ENCODE data around the gene GLUD1. TPM values are rescaled to one million over a fixed set of nuclear protein-coding genes. Genes with fewer than 3 reads are reported as not detected.
"Not testable (repeated sequence)": the region's sequence is repeated elsewhere in the genome, so short reads cannot be mapped to it uniquely, and the experiment has no call there.

Gene GLUD1
- total RNA-seq, 1 donor from 2014 or later: 96.6 TPM

GRCh38 chr10:87085537-87085936 lies 9.1 kb downstream of the GLUD1 start:
- Histone ChIP-seq H3K36me3 (ENCODE audit: insufficient read depth, low read length) (peaks cover 2% of the 10 kb centered on the region), H3K9me3 (ENCODE audit: insufficient read depth, low read depth, low read length) (no peaks in the 10 kb centered on the region), H3K4me3 (ENCODE audit: insufficient read depth, low read depth, low read length) (no peak overlapping the region), H3K79me2 (ENCODE audit: insufficient read depth, low read length) (peaks cover 61% of the 10 kb centered on the region), H3K9ac (ENCODE audit: low read length) (no peak overlapping the region), H3K27ac (ENCODE audit: low read depth, low read length) (no peak overlapping the region), H3K4me1 (ENCODE audit: insufficient read depth, low read length) (peaks cover 26% of the 10 kb centered on the region), H4K20me1 (ENCODE audit: insufficient read depth, low read length) (peaks cover 25% of the 10 kb centered on the region), H3K4me2 (ENCODE audit: low read length) (no peak overlapping the region), H2AFZ (ENCODE audit: low read depth, low read length) (no peak overlapping the region), H3K27me3 (ENCODE audit: insufficient read depth, low read length) (no peaks in the 10 kb centered on the region)
- peaks cover 28% of the 10 kb centered on the region for H3K4me1 Mint-ChIP-seq (ENCODE audit: low read depth, unreplicated experiment)
- H3K27me3 Mint-ChIP-seq (ENCODE audit: low read depth, unreplicated experiment): no peaks in the 10 kb centered on the region
- no peak for TF ChIP-seq CTCF (IDR thresholded peaks at IDR 0.05; ENCODE audit: insufficient read depth, low read depth, low read length)
- no peak for TF ChIP-seq EZH2 (IDR thresholded peaks at IDR 0.05; ENCODE audit: insufficient read depth, low read length)
- H3K9me3 Mint-ChIP-seq (ENCODE audit: unreplicated experiment): no peaks in the 10 kb centered on the region
- DNase-seq (ENCODE audit: low read depth): no peak
- H3K36me3 Mint-ChIP-seq (ENCODE audit: low read depth, unreplicated experiment): peaks cover 2% of the 10 kb centered on the region
- no peak for FAIRE-seq
- no peak overlapping the region for H3K27ac Mint-ChIP-seq (ENCODE audit: unreplicated experiment)
- H3K4me3 Mint-ChIP-seq (ENCODE audit: unreplicated experiment): no peak overlapping the region

GRCh38 chr10:87084291-87084782 lies 10.3 kb downstream of the GLUD1 start:
- not testable (repeated sequence) for H3K4me3 Mint-ChIP-seq (ENCODE audit: unreplicated experiment); H3K36me3 Mint-ChIP-seq (ENCODE audit: low read depth, unreplicated experiment); H3K9me3 Mint-ChIP-seq (ENCODE audit: unreplicated experiment); FAIRE-seq; H3K36me3 ChIP-seq (ENCODE audit: insufficient read depth, low read length); H3K27me3 ChIP-seq (ENCODE audit: insufficient read depth, low read length); H3K4me3 ChIP-seq (ENCODE audit: insufficient read depth, low read depth, low read length); H2AFZ ChIP-seq (ENCODE audit: low read depth, low read length); H3K27me3 Mint-ChIP-seq (ENCODE audit: low read depth, unreplicated experiment); H3K9me3 ChIP-seq (ENCODE audit: insufficient read depth, low read depth, low read length)
- DNase-seq (ENCODE audit: low read depth): peak; percentile 89
- H3K9ac ChIP-seq (ENCODE audit: low read length): peak overlapping the region; percentile 85
- peaks cover 26% of the 10 kb centered on the region for H3K4me1 ChIP-seq (ENCODE audit: insufficient read depth, low read length)
- peak overlapping the region; percentile 93 for H3K27ac Mint-ChIP-seq (ENCODE audit: unreplicated experiment)
- peak overlapping the region; percentile 78 for H3K4me2 ChIP-seq (ENCODE audit: low read length)
- peak overlapping the region; percentile 96 for H3K27ac ChIP-seq (ENCODE audit: low read depth, low read length)
- H3K79me2 ChIP-seq (ENCODE audit: insufficient read depth, low read length): peaks cover 52% of the 10 kb centered on the region
- H4K20me1 ChIP-seq (ENCODE audit: insufficient read depth, low read length): peaks cover 15% of the 10 kb centered on the region
- H3K4me1 Mint-ChIP-seq (ENCODE audit: low read depth, unreplicated experiment): peaks cover 26% of the 10 kb centered on the region

GRCh38 chr10:87083576-87084290 lies 10.9 kb downstream of the GLUD1 start:
- Histone ChIP-seq H3K79me2 (ENCODE audit: insufficient read depth, low read length) (peaks cover 51% of the 10 kb centered on the region), H3K4me1 (ENCODE audit: insufficient read depth, low read length) (peaks cover 26% of the 10 kb centered on the region), H4K20me1 (ENCODE audit: insufficient read depth, low read length) (peaks cover 13% of the 10 kb centered on the region), H3K9ac (ENCODE audit: low read length) (peak overlapping the region; percentile 85), H3K4me2 (ENCODE audit: low read length) (peak overlapping the region; percentile 78), H3K27ac (ENCODE audit: low read depth, low read length) (peak overlapping the region; percentile 96)
- not testable (repeated sequence) for H3K36me3 Mint-ChIP-seq (ENCODE audit: low read depth, unreplicated experiment); H3K9me3 Mint-ChIP-seq (ENCODE audit: unreplicated experiment); H3K36me3 ChIP-seq (ENCODE audit: insufficient read depth, low read length); FAIRE-seq; H3K27me3 Mint-ChIP-seq (ENCODE audit: low read depth, unreplicated experiment); H3K4me3 Mint-ChIP-seq (ENCODE audit: unreplicated experiment); H2AFZ ChIP-seq (ENCODE audit: low read depth, low read length); H3K9me3 ChIP-seq (ENCODE audit: insufficient read depth, low read depth, low read length); H3K4me3 ChIP-seq (ENCODE audit: insufficient read depth, low read depth, low read length); H3K27me3 ChIP-seq (ENCODE audit: insufficient read depth, low read length)
- peak; percentile 80 for DNase-seq (ENCODE audit: low read depth)
- H3K27ac Mint-ChIP-seq (ENCODE audit: unreplicated experiment): peak overlapping the region; percentile 75
- peaks cover 26% of the 10 kb centered on the region for H3K4me1 Mint-ChIP-seq (ENCODE audit: low read depth, unreplicated experiment)

GRCh38 chr10:87082219-87082618 lies 12.4 kb downstream of the GLUD1 start:
- Mint-ChIP-seq H3K4me1 (ENCODE audit: low read depth, unreplicated experiment) (peaks cover 26% of the 10 kb centered on the region), H3K4me3 (ENCODE audit: unreplicated experiment) (peak overlapping the region; percentile 58), H3K27ac (ENCODE audit: unreplicated experiment) (peak overlapping the region; percentile 75)
- H3K4me2 ChIP-seq (ENCODE audit: low read length): peak overlapping the region; percentile 59
- H3K4me1 ChIP-seq (ENCODE audit: insufficient read depth, low read length): peaks cover 26% of the 10 kb centered on the region
- peak overlapping the region; percentile 96 for H3K27ac ChIP-seq (ENCODE audit: low read depth, low read length)
- DNase-seq (ENCODE audit: low read depth): peak; percentile 81
- H3K36me3 Mint-ChIP-seq (ENCODE audit: low read depth, unreplicated experiment); FAIRE-seq; H4K20me1 ChIP-seq (ENCODE audit: insufficient read depth, low read length); H3K27me3 ChIP-seq (ENCODE audit: insufficient read depth, low read length); H3K9me3 Mint-ChIP-seq (ENCODE audit: unreplicated experiment); H2AFZ ChIP-seq (ENCODE audit: low read depth, low read length); H3K27me3 Mint-ChIP-seq (ENCODE audit: low read depth, unreplicated experiment); H3K36me3 ChIP-seq (ENCODE audit: insufficient read depth, low read length); H3K9me3 ChIP-seq (ENCODE audit: insufficient read depth, low read depth, low read length); H3K4me3 ChIP-seq (ENCODE audit: insufficient read depth, low read depth, low read length): not testable (repeated sequence)
- H3K9ac ChIP-seq (ENCODE audit: low read length): peak overlapping the region; percentile 76
- peaks cover 51% of the 10 kb centered on the region for H3K79me2 ChIP-seq (ENCODE audit: insufficient read depth, low read length)

- peaks cover 26% of the 10 kb centered on the region for H3K4me1 Mint-ChIP-seq (ENCODE audit: low read depth, unreplicated experiment)
- not testable (repeated sequence) for H3K4me3 ChIP-seq (ENCODE audit: insufficient read depth, low read depth, low read length); DNase-seq (ENCODE audit: low read depth); H3K9me3 ChIP-seq (ENCODE audit: insufficient read depth, low read depth, low read length); H3K27me3 ChIP-seq (ENCODE audit: insufficient read depth, low read length); H3K36me3 ChIP-seq (ENCODE audit: insufficient read depth, low read length); H3K27ac Mint-ChIP-seq (ENCODE audit: unreplicated experiment); H2AFZ ChIP-seq (ENCODE audit: low read depth, low read length); H3K36me3 Mint-ChIP-seq (ENCODE audit: low read depth, unreplicated experiment); H4K20me1 ChIP-seq (ENCODE audit: insufficient read depth, low read length); FAIRE-seq; H3K9me3 Mint-ChIP-seq (ENCODE audit: unreplicated experiment); H3K4me3 Mint-ChIP-seq (ENCODE audit: unreplicated experiment); H3K27me3 Mint-ChIP-seq (ENCODE audit: low read depth, unreplicated experiment)
- Histone ChIP-seq H3K27ac (ENCODE audit: low read depth, low read length) (peak overlapping the region; percentile 96), H3K79me2 (ENCODE audit: insufficient read depth, low read length) (peaks cover 46% of the 10 kb centered on the region), H3K4me1 (ENCODE audit: insufficient read depth, low read length) (peaks cover 26% of the 10 kb centered on the region), H3K9ac (ENCODE audit: low read length) (peak overlapping the region; percentile 76), H3K4me2 (ENCODE audit: low read length) (peak overlapping the region; percentile 59)
Observed at GRCh38 chr10:87081574-87081973, 13.1 kb downstream of the GLUD1 start.

All from astrocyte (in vitro differentiated cells and primary cell).